Measurements from ENCODE around the gene NR4A2.

Gene NR4A2

DNA sequence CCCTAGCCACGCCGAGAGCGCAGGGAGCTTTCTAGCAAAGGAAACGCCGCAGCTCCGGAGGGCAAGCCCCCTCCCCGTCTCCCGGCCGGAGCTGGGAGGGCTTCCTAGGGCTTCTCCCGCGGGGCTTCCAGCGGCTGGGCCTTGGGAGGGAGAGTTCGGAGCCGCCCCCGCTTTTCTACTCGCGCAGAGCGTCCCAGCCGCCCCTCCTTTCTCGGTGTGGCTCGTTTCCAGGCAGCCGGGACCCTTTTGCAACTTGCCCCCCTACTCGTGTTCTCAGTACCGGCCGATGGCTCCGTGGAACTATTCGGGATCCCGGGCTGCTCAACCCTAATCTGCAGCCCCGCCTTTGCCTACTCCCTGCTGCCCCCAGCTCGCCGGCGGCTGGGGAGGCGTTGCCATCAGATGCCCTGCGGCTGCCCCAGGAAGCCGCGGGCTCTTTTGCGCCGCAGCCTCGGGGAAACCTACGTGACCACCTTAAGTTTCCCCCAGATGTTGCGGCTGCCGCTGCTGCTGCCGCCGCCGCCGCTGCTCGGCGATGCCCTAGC, 1.5 kb upstream of the NR4A2 start:
- Histone ChIP-seq H4K20me1 (ENCODE audit: insufficient read depth, low read length) (no peaks in the 10 kb centered on the region), H3K4me3 (ENCODE audit: low read depth, low read length, poor library complexity, severe bottlenecking) (peak overlapping the region; percentile 63), H3K9ac (ENCODE audit: low read length) (no peak overlapping the region)

DNA sequence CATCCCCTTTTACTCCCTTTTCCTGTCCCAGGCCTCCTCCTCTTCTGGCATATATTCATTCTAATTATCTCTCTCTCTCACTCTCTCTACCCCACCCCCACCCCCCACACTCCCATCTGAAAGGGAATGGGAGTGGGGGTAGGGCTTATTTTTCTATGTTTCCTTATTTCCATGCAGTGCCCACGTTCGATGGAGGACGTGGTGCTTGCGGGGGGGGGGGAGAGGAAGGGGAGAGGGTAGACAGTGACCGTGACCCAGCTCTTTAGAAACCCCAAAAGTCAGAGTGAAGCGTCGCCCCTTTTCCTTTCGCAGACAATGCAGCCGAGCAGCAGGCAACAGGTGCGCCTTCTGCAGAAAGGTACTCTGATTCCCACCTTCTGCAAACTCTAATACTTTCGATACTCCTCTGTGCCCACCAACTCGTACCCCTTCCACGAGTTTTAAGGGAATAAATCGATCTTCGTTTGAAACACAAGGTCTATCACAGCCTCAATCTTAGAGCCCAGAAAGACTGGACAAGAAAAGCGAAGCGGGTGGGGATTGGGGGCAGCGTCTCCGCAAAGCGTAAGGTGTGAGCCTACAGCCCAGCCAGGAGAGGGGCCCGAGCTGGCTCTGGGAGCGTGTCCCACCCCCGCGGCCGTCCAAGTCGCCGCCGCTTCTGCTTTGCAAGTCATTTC, 891 bp upstream of the NR4A2 start:
- Histone ChIP-seq H3K27ac (ENCODE audit: low read depth, low read length, poor library complexity, severe bottlenecking) (no peak overlapping the region), H3F3A (ENCODE audit: insufficient read depth, low read length) (no peaks in the 10 kb centered on the region), H3K4me1 (ENCODE audit: insufficient read depth, low read length, severe bottlenecking) (no peaks in the 10 kb centered on the region), H3K27me3 (ENCODE audit: insufficient read depth, low read length) (no peaks in the 10 kb centered on the region), H3K4me2 (ENCODE audit: low read length) (peak overlapping the region; percentile 67), H3K4me3 (ENCODE audit: low read depth, low read length, poor library complexity, severe bottlenecking) (peak overlapping the region; percentile 63), H3K9me2 (ENCODE audit: low read depth, low read length) (no peaks in the 10 kb centered on the region), H3K36me3 (ENCODE audit: insufficient read depth, low read length) (no peaks in the 10 kb centered on the region), H3K79me2 (ENCODE audit: insufficient read depth, low read length) (no peaks in the 10 kb centered on the region), H2AFZ (ENCODE audit: low read length) (no peak overlapping the region), H3K9me3 (ENCODE audit: low read length) (no peaks in the 10 kb centered on the region), H3K9ac (ENCODE audit: low read length) (no peak overlapping the region), H4K20me1 (ENCODE audit: insufficient read depth, low read length) (no peaks in the 10 kb centered on the region)
- no peak for TF ChIP-seq EZH2 (IDR thresholded peaks at IDR 0.05; ENCODE audit: borderline replicate concordance, low read length)
- TF ChIP-seq, protein P1, sequence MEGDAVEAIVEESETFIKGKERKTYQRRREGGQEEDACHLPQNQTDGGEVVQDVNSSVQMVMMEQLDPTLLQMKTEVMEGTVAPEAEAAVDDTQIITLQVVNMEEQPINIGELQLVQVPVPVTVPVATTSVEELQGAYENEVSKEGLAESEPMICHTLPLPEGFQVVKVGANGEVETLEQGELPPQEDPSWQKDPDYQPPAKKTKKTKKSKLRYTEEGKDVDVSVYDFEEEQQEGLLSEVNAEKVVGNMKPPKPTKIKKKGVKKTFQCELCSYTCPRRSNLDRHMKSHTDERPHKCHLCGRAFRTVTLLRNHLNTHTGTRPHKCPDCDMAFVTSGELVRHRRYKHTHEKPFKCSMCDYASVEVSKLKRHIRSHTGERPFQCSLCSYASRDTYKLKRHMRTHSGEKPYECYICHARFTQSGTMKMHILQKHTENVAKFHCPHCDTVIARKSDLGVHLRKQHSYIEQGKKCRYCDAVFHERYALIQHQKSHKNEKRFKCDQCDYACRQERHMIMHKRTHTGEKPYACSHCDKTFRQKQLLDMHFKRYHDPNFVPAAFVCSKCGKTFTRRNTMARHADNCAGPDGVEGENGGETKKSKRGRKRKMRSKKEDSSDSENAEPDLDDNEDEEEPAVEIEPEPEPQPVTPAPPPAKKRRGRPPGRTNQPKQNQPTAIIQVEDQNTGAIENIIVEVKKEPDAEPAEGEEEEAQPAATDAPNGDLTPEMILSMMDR (IDR thresholded peaks at IDR 0.05; ENCODE audit: low read length): no peak

More for the DNA sequence above, 1.5 kb upstream of the NR4A2 start:
- H3K27me3 ChIP-seq (ENCODE audit: insufficient read depth, low read length): no peaks in the 10 kb centered on the region
- no peaks in the 10 kb centered on the region for H3F3A ChIP-seq (ENCODE audit: insufficient read depth, low read length)
- H3K9me2 ChIP-seq (ENCODE audit: low read depth, low read length): no peaks in the 10 kb centered on the region
- no peaks in the 10 kb centered on the region for H3K9me3 ChIP-seq (ENCODE audit: low read length)
- no peaks in the 10 kb centered on the region for H3K4me1 ChIP-seq (ENCODE audit: insufficient read depth, low read length, severe bottlenecking)
- no peak overlapping the region for H2AFZ ChIP-seq (ENCODE audit: low read length)
- no peaks in the 10 kb centered on the region for H3K36me3 ChIP-seq (ENCODE audit: insufficient read depth, low read length)
- peak overlapping the region; percentile 67 for H3K4me2 ChIP-seq (ENCODE audit: low read length)
- H3K79me2 ChIP-seq (ENCODE audit: insufficient read depth, low read length): no peaks in the 10 kb centered on the region
- no peak overlapping the region for H3K27ac ChIP-seq (ENCODE audit: low read depth, low read length, poor library complexity, severe bottlenecking)
- no peak for TF ChIP-seq EZH2 (IDR thresholded peaks at IDR 0.05; ENCODE audit: borderline replicate concordance, low read length)
- TF ChIP-seq, protein P1 (IDR thresholded peaks at IDR 0.05; ENCODE audit: low read length): no peak

DNA sequence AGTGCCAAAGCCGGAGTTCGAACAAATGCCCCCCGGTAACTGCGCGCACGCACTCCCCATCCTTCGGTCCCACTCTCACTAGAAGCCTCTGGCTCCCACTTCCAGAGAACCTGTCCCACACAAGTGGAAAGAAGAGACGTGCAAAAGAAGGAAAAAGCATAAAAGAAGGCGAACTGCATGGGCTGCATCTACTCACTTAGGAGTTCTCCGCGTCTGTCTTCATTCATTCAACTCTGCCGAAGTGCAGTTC, 312 bp downstream of the NR4A2 start:
- no peaks in the 10 kb centered on the region for H3K9me3 ChIP-seq (ENCODE audit: low read length)
- H3K27ac ChIP-seq (ENCODE audit: low read depth, low read length, poor library complexity, severe bottlenecking): no peak overlapping the region
- H4K20me1 ChIP-seq (ENCODE audit: insufficient read depth, low read length): no peaks in the 10 kb centered on the region
- H3K4me1 ChIP-seq (ENCODE audit: insufficient read depth, low read length, severe bottlenecking): no peaks in the 10 kb centered on the region
- H3F3A ChIP-seq (ENCODE audit: insufficient read depth, low read length): no peaks in the 10 kb centered on the region
- H3K4me2 ChIP-seq (ENCODE audit: low read length): no peak overlapping the region
- H3K27me3 ChIP-seq (ENCODE audit: insufficient read depth, low read length): no peaks in the 10 kb centered on the region
- no peak overlapping the region for H3K9ac ChIP-seq (ENCODE audit: low read length)
- no peak overlapping the region for H3K4me3 ChIP-seq (ENCODE audit: low read depth, low read length, poor library complexity, severe bottlenecking)
- no peaks in the 10 kb centered on the region for H3K36me3 ChIP-seq (ENCODE audit: insufficient read depth, low read length)
- no peak overlapping the region for H2AFZ ChIP-seq (ENCODE audit: low read length)
- no peaks in the 10 kb centered on the region for H3K9me2 ChIP-seq (ENCODE audit: low read depth, low read length)
- no peaks in the 10 kb centered on the region for H3K79me2 ChIP-seq (ENCODE audit: insufficient read depth, low read length)
- TF ChIP-seq, protein P1 (IDR thresholded peaks at IDR 0.05; ENCODE audit: low read length): no peak
- TF ChIP-seq EZH2 (IDR thresholded peaks at IDR 0.05; ENCODE audit: borderline replicate concordance, low read length): no peak
